ENCODE measurements around the gene FUT8.
A peak's percentile ranks its signal among the peaks of the same experiment; 100 is the strongest.

FUT8 gene

GRCh38 chr14:65470404-65470880 lies 57.9 kb downstream of the FUT8 start:
- TF ChIP-seq PATZ1 (CRISPR knock-in tag; IDR thresholded peaks at IDR 0.05; ENCODE audit: borderline replicate concordance) (no peak), CSRNP3 (CRISPR knock-in tag; IDR thresholded peaks at IDR 0.05) (no peak), SNAI2 (CRISPR knock-in tag; IDR thresholded peaks at IDR 0.05) (no peak), ESRRG (CRISPR knock-in tag; IDR thresholded peaks at IDR 0.05) (no peak), OSR1 (CRISPR knock-in tag; IDR thresholded peaks at IDR 0.05) (no peak), ISL1 (CRISPR knock-in tag; IDR thresholded peaks at IDR 0.05) (no peak), CREB5 (CRISPR knock-in tag; IDR thresholded peaks at IDR 0.05; ENCODE audit: low read depth) (no peak), TCF4 (CRISPR knock-in tag; IDR thresholded peaks at IDR 0.05; ENCODE audit: borderline replicate concordance) (no peak), ZFP30 (CRISPR knock-in tag; IDR thresholded peaks at IDR 0.05) (no peak), ARNTL (CRISPR knock-in tag; IDR thresholded peaks at IDR 0.05; ENCODE audit: borderline replicate concordance, low read depth) (no peak), BACH2 (CRISPR knock-in tag; IDR thresholded peaks at IDR 0.05; ENCODE audit: borderline replicate concordance) (no peak), ZNF70 (CRISPR knock-in tag; IDR thresholded peaks at IDR 0.05) (no peak)
- ATAC-seq, result peak; percentile 21; the same call in 1 of the 3 replicates

- ATAC-seq, result peak; percentile 24; the same call in 2 of the 3 replicates
- TF ChIP-seq TSHZ2 (CRISPR knock-in tag; IDR thresholded peaks at IDR 0.05), result no peak
- TF ChIP-seq CSDC2 (CRISPR knock-in tag; IDR thresholded peaks at IDR 0.05), result no peak
These were observed 58.7 kb downstream of the FUT8 start for GRCh38 chr14:65471038-65471878.

GRCh38 chr14:65472189-65472588 lies 59.7 kb downstream of the FUT8 start:
- no peak for ATAC-seq
- no peak for TF ChIP-seq ZNF565 (CRISPR knock-in tag; conservative IDR thresholded peaks at IDR 0.05; ENCODE audit: low read depth)
- no peak for TF ChIP-seq GLIS3 (CRISPR knock-in tag; IDR thresholded peaks at IDR 0.05)
- no peak for TF ChIP-seq TCF4 (CRISPR knock-in tag; IDR thresholded peaks at IDR 0.05; ENCODE audit: borderline replicate concordance)
- no peak for TF ChIP-seq CSDC2 (CRISPR knock-in tag; IDR thresholded peaks at IDR 0.05)
- no peak for TF ChIP-seq RARB (CRISPR knock-in tag; IDR thresholded peaks at IDR 0.05)
- no peak for TF ChIP-seq CREB5 (CRISPR knock-in tag; IDR thresholded peaks at IDR 0.05; ENCODE audit: low read depth)
- no peak for TF ChIP-seq ESRRG (CRISPR knock-in tag; IDR thresholded peaks at IDR 0.05)
- no peak for TF ChIP-seq ZNF70 (CRISPR knock-in tag; IDR thresholded peaks at IDR 0.05)
- no peak for TF ChIP-seq TSHZ2 (CRISPR knock-in tag; IDR thresholded peaks at IDR 0.05)
- no peak for TF ChIP-seq OSR1 (CRISPR knock-in tag; IDR thresholded peaks at IDR 0.05)
- no peak for TF ChIP-seq ZFP3 (CRISPR knock-in tag; IDR thresholded peaks at IDR 0.05)
